Endodermal cell (in vitro differentiated cells): ENCODE results near the gene MAJIN. TPM values are rescaled to one million over a fixed set of nuclear protein-coding genes. Genes with fewer than 3 reads are reported as not detected.
A peak's percentile ranks its signal among the peaks of the same experiment; 100 is the strongest.

Source experiments
- DNase-seq: peaks from one replicate; pipeline ENCODE4 v3.0.0-alpha.2; 2017
- H3K27ac ChIP-seq: 2 replicates; pipeline ENCODE4 v1.5.1; 2013; ENCODE audit warnings: mild to moderate bottlenecking, low read depth, low read length, moderate library complexity
- H3K27me3 ChIP-seq: 2 replicates; pipeline ENCODE4 v1.6.1; 2013; ENCODE audit warnings: mild to moderate bottlenecking, low read length, moderate library complexity; ENCODE audit not compliant: insufficient read depth, control insufficient read depth, poor library complexity, severe bottlenecking
- H3K36me3 ChIP-seq: 2 replicates; pipeline ENCODE4 v1.7.0; 2013; ENCODE audit warnings: mild to moderate bottlenecking, low read length, moderate library complexity; ENCODE audit not compliant: control insufficient read depth, insufficient read depth
- H3K4me1 ChIP-seq: one replicate; pipeline ENCODE4 v1.7.0; 2013; ENCODE audit warnings: low read length; ENCODE audit not compliant: control insufficient read depth, insufficient read depth
- H3K4me3 ChIP-seq: 2 replicates; pipeline ENCODE4 v1.5.1; 2013; ENCODE audit warnings: mild to moderate bottlenecking, low read length, moderate library complexity
- H3K9ac ChIP-seq: 2 replicates; pipeline ENCODE4 v1.6.1; 2013; ENCODE audit warnings: mild to moderate bottlenecking, low read length, moderate library complexity; ENCODE audit not compliant: poor library complexity, severe bottlenecking; ENCODE audit errors: extremely low read depth
- H3K9me3 ChIP-seq: 2 replicates; pipeline ENCODE4 v1.6.1; 2013; ENCODE audit warnings: mild to moderate bottlenecking, low read length, moderate library complexity; ENCODE audit not compliant: control insufficient read depth
- H3K27ac Mint-ChIP-seq: 2 replicates; pipeline ENCODE4 v1.8.0; 2020; ENCODE audit warnings: mixed read lengths
- H3K27me3 Mint-ChIP-seq: 2 replicates; pipeline ENCODE4 v1.8.0; 2021; ENCODE audit warnings: mild to moderate bottlenecking, mixed read lengths; ENCODE audit not compliant: insufficient read depth
- H3K36me3 Mint-ChIP-seq: 2 replicates; pipeline ENCODE4 v1.8.0; 2020; ENCODE audit warnings: low read depth, mixed read lengths
- H3K4me1 Mint-ChIP-seq: 2 replicates; pipeline ENCODE4 v1.8.0; 2020; ENCODE audit warnings: mixed read lengths
- H3K4me3 Mint-ChIP-seq: 2 replicates; pipeline ENCODE4 v1.8.0; 2020; ENCODE audit warnings: mild to moderate bottlenecking, moderate library complexity, mixed read lengths
- H3K9me3 Mint-ChIP-seq: 2 replicates; pipeline ENCODE4 v1.8.0; 2020; ENCODE audit warnings: mild to moderate bottlenecking, mixed read lengths
- WGBS, 2 experiments: methylation state at CpG; one replicate each; pipeline versions ENCODE4 v1.1.5 to v1.1.7; 2013; ENCODE audit warnings: missing lambda C conversion rate in 2 of 2, mixed read lengths in 1 of 2; ENCODE audit not compliant: insufficient coverage in 1 of 2, insufficient read length in 1 of 2; 5-methylcytosine and 5-hydroxymethylcytosine counted together
- microRNA-seq: library from miRNA; unstranded; fragments of <30 nt; microRNA quantifications from one replicate; pipeline ENCODE4 v1.2.0, GENCODE V29; 2020; ENCODE audit warnings: borderline microRNAs expressed
- total RNA-seq, 2 donors: library from RNA; stranded (reverse); fragmentation: NEBNext Ultra II Directional in 1 of 2; extraction: Animal tissue kit (Norgen Biotek cat#: 25700) in 1 of 2; gene quantifications; 2 replicates in 1 of 2; 3 replicates in 1 of 2; pipeline ENCODE4 v1.2.1, GENCODE V29; 2021
- TF ChIP-seq, protein P1 (sequence below): fragments of 200-600 bp; sonication (generic); conservative IDR thresholded peaks from 2 replicates; pipeline ENCODE4 v1.5.0; 2021; ENCODE audit warnings: antibody characterized with exemption, mild to moderate bottlenecking

Gene MAJIN
- total RNA-seq, 2 donors from 2014 or later: not detected

DNA sequence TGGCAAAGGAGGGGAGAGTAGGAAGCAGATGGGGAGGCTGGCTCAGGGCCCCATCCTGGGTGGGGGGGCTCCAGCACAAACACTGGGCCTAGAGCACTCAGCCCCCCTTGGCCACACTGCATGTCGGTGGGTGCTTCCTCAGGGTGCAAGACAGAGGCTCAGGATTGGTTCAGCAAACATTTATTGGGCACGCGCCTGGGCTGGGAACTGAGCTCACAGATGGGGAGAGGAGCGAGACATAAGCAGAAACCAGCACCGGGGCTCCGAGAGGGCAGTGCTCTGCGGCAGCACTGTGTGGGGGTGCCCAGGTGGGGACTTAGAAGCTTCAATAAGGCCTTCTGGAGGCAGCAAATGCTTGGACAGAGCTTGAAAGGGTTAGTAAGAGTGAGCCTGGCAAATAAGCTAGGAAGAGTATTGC, 81.4 kb downstream of the MAJIN start:
- Mint-ChIP-seq H3K36me3 (peaks cover 2% of the 10 kb centered on the region), H3K27me3 (no peaks in the 10 kb centered on the region), H3K4me1 (peaks cover 24% of the 10 kb centered on the region), H3K4me3 (no peak overlapping the region), H3K9me3 (no peaks in the 10 kb centered on the region), H3K27ac (no peak overlapping the region)
- Histone ChIP-seq H3K27me3 (no peaks in the 10 kb centered on the region), H3K4me1 (peaks cover 18% of the 10 kb centered on the region), H3K36me3 (no peaks in the 10 kb centered on the region), H3K9ac (no peak overlapping the region), H3K4me3 (no peak overlapping the region), H3K27ac (no peak overlapping the region), H3K9me3 (no peaks in the 10 kb centered on the region)
- no peak for DNase-seq
- TF ChIP-seq, protein P1, sequence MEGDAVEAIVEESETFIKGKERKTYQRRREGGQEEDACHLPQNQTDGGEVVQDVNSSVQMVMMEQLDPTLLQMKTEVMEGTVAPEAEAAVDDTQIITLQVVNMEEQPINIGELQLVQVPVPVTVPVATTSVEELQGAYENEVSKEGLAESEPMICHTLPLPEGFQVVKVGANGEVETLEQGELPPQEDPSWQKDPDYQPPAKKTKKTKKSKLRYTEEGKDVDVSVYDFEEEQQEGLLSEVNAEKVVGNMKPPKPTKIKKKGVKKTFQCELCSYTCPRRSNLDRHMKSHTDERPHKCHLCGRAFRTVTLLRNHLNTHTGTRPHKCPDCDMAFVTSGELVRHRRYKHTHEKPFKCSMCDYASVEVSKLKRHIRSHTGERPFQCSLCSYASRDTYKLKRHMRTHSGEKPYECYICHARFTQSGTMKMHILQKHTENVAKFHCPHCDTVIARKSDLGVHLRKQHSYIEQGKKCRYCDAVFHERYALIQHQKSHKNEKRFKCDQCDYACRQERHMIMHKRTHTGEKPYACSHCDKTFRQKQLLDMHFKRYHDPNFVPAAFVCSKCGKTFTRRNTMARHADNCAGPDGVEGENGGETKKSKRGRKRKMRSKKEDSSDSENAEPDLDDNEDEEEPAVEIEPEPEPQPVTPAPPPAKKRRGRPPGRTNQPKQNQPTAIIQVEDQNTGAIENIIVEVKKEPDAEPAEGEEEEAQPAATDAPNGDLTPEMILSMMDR: no peak
- 94 to 96% methylated on average over 4 to 7 of the region's 7 CpGs for WGBS, 2 experiments

DNA sequence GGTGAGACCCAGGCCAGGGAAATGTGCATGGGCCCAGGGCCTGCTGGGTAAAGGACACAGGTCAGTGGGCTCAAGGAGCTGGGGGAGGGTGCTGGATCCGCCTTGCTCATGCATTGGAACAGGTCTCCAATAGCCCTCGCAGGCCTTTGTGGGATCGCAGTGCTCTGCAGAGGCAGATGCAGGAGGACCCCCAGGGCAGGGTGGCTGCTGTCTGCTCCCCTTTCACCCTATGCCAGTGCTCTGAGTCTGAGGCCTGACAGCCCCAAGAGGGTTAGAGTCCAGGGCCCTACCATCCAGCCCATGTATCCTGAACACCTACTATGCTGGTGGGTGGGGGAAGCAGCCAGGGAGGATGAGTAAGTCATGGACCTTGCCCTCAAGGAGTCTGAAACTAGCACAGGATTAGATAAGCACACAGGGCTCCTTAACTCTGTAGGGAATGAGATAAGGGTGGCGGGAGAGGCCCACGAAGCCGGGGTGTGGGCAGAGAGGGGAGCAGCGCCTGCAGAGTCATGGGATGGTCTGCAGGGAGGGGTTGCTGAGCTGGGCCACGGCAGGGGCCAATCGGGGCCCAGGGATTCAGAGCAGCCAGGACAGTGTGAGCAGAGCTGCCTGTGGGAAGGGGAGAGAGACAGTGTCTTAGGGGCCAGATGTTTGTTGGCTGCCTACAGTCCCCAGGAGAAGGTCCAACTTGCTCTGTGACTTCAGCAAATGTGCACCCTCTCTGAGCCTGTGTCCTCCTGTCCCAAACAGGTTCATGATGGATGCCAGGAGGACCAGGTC, 83.0 kb downstream of the MAJIN start:
- Mint-ChIP-seq H3K4me3 (peak overlapping the region; percentile 13), H3K36me3 (no peaks in the 10 kb centered on the region), H3K27me3 (peaks cover 3% of the 10 kb centered on the region), H3K9me3 (no peaks in the 10 kb centered on the region), H3K27ac (peak overlapping the region; percentile 84), H3K4me1 (peaks cover 24% of the 10 kb centered on the region)
- H3K9ac ChIP-seq: no peak overlapping the region
- H3K27ac ChIP-seq: no peak overlapping the region
- H3K36me3 ChIP-seq: no peaks in the 10 kb centered on the region
- WGBS, 2 experiments: 63 to 82% methylated on average over 6 to 9 of the region's 9 CpGs
- peak; percentile 72 for DNase-seq
- peaks cover 15% of the 10 kb centered on the region for H3K4me1 ChIP-seq
- H3K27me3 ChIP-seq: no peaks in the 10 kb centered on the region
- H3K9me3 ChIP-seq: no peaks in the 10 kb centered on the region
- TF ChIP-seq, protein P1: no peak
- H3K4me3 ChIP-seq: no peak overlapping the region

DNA sequence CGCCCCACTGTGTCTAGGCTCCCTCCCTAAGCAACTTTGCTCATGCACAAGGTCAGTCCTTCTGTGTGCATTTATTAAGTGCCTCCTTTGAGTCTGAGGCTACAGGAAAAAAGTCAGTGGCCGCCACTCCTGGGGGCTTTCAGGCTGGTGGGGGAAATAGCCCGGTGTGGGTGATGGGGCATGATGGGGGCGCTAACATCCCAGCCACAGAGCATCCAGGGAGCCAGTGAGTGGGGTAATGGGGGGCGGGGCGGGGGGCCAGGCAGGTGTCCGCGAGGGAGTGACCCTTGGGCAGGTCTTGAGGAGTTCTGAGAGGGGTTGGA, 83.5 kb downstream of the MAJIN start:
- 75 to 79% methylated on average over 2 to 8 of the region's 8 CpGs for WGBS, 2 experiments
- H3K4me1 Mint-ChIP-seq: peaks cover 24% of the 10 kb centered on the region
- H3K27ac Mint-ChIP-seq: peak overlapping the region; percentile 56
- no peaks in the 10 kb centered on the region for H3K36me3 Mint-ChIP-seq
- peak overlapping the region; percentile 51 for H3K27ac ChIP-seq
- peaks cover 10% of the 10 kb centered on the region for H3K4me1 ChIP-seq
- H3K4me3 ChIP-seq: no peak overlapping the region
- H3K4me3 Mint-ChIP-seq: peak overlapping the region; percentile 28
- no peaks in the 10 kb centered on the region for H3K9me3 Mint-ChIP-seq
- TF ChIP-seq, protein P1: no peak
- no peak overlapping the region for H3K9ac ChIP-seq
- H3K9me3 ChIP-seq: no peaks in the 10 kb centered on the region
- no peaks in the 10 kb centered on the region for H3K27me3 ChIP-seq
- no peak for DNase-seq
- no peaks in the 10 kb centered on the region for H3K36me3 ChIP-seq
- peaks cover 5% of the 10 kb centered on the region for H3K27me3 Mint-ChIP-seq

Small RNA genes lying within 50 kb of the gene (microRNA-seq; reads per million reads assigned to microRNA genes)
- gene MIR6749: not detected
- gene MIR6750: not detected
- gene MIR6879: not detected

Other genes starting within 250 kb of the MAJIN start
- 1 to 10 TPM in 1 of 2 donors, under 1 TPM in 1; 1.00 to 1.5 TPM for gene NRXN2, start 248.9 kb downstream of the MAJIN start, total RNA-seq
- gene RASGRP2, start 228.0 kb downstream of the MAJIN start, total RNA-seq: 1 to 10 TPM in 1 of 2 donors, under 1 TPM in 1; 0.86 to 1.9 TPM
- gene PYGM, start 212.1 kb downstream of the MAJIN start, total RNA-seq: 1 to 10 TPM; 1.1 to 1.2 TPM
- 100 to 1,000 TPM; 331 to 399 TPM for gene SF1, start 193.6 kb downstream of the MAJIN start, total RNA-seq
- 10 to 100 TPM; 24.7 to 32.4 TPM for gene MAP4K2, start 168.9 kb downstream of the MAJIN start, total RNA-seq
- 10 to 100 TPM; 44.5 to 48.7 TPM for gene MEN1, start 161.6 kb downstream of the MAJIN start, total RNA-seq
- gene CDC42BPG, start 127.5 kb downstream of the MAJIN start, total RNA-seq: 10 to 100 TPM; 11.1 to 12.6 TPM
- gene EHD1, start 93.5 kb downstream of the MAJIN start, total RNA-seq: 10 to 100 TPM; 39.7 to 43.8 TPM
- 10 to 100 TPM; 17.0 to 23.0 TPM for gene ATG2A, start 54.9 kb downstream of the MAJIN start, total RNA-seq
- gene PPP2R5B, start 47.4 kb downstream of the MAJIN start, total RNA-seq: 1 to 10 TPM; 2.8 to 3.3 TPM
- gene GPHA2, start 36.2 kb downstream of the MAJIN start, total RNA-seq: under 1 TPM in 1 of 2 donors, not detected in 1; 0.77 TPM
- gene BATF2, start 24.9 kb upstream of the MAJIN start, total RNA-seq: under 1 TPM in 1 of 2 donors, not detected in 1; 0.27 TPM
- 100 to 1,000 TPM; 127 to 199 TPM for gene ARL2, start 42.1 kb upstream of the MAJIN start, total RNA-seq
- 10 to 100 TPM; 14.2 to 16.4 TPM for gene SNX15, start 55.3 kb upstream of the MAJIN start, total RNA-seq
- gene SAC3D1, start 69.1 kb upstream of the MAJIN start, total RNA-seq: 10 to 100 TPM; 11.4 to 12.0 TPM
- gene NAALADL1, start 86.4 kb upstream of the MAJIN start, total RNA-seq: 1 to 10 TPM; 2.2 to 4.5 TPM
- gene CDCA5, start 111.9 kb upstream of the MAJIN start, total RNA-seq: 10 to 100 TPM; 48.1 to 82.6 TPM
- gene ZFPL1, start 112.1 kb upstream of the MAJIN start, total RNA-seq: 10 to 100 TPM; 35.7 to 46.6 TPM
- 100 to 1,000 TPM; 107 to 113 TPM for gene VPS51, start 124.1 kb upstream of the MAJIN start, total RNA-seq
- gene TM7SF2, start 139.8 kb upstream of the MAJIN start, total RNA-seq: 100 to 1,000 TPM in 1 of 2 donors, 10 to 100 TPM in 1; 97.9 to 108 TPM
- 10 to 100 TPM; 11.0 to 11.8 TPM for gene ZNHIT2, start 145.6 kb upstream of the MAJIN start, total RNA-seq
- gene FAU, start 150.0 kb upstream of the MAJIN start, total RNA-seq: 100 to 1,000 TPM; 774 to 802 TPM
- 10 to 100 TPM; 53.9 to 56.6 TPM for gene MRPL49, start 150.2 kb upstream of the MAJIN start, total RNA-seq
- gene SYVN1, start 162.4 kb upstream of the MAJIN start, total RNA-seq: 10 to 100 TPM; 30.4 to 39.5 TPM
- gene SPDYC, start 198.1 kb upstream of the MAJIN start, total RNA-seq: under 1 TPM in 1 of 2 donors, not detected in 1; 0.46 TPM
- gene CAPN1, start 209.8 kb upstream of the MAJIN start, total RNA-seq: 100 to 1,000 TPM; 183 to 223 TPM